Measurements from ENCODE around the gene NIF3L1. TPM values are rescaled to one million over a fixed set of nuclear protein-coding genes. Genes with fewer than 3 reads are reported as not detected.

NIF3L1 gene
- total and polyA plus RNA-seq, 10 of the 15 experiments (the other 5 are each of a cell fraction or from before 2014, with no cell fraction given) = 27.6 to 95.9 (median 53.8) TPM

DNA sequence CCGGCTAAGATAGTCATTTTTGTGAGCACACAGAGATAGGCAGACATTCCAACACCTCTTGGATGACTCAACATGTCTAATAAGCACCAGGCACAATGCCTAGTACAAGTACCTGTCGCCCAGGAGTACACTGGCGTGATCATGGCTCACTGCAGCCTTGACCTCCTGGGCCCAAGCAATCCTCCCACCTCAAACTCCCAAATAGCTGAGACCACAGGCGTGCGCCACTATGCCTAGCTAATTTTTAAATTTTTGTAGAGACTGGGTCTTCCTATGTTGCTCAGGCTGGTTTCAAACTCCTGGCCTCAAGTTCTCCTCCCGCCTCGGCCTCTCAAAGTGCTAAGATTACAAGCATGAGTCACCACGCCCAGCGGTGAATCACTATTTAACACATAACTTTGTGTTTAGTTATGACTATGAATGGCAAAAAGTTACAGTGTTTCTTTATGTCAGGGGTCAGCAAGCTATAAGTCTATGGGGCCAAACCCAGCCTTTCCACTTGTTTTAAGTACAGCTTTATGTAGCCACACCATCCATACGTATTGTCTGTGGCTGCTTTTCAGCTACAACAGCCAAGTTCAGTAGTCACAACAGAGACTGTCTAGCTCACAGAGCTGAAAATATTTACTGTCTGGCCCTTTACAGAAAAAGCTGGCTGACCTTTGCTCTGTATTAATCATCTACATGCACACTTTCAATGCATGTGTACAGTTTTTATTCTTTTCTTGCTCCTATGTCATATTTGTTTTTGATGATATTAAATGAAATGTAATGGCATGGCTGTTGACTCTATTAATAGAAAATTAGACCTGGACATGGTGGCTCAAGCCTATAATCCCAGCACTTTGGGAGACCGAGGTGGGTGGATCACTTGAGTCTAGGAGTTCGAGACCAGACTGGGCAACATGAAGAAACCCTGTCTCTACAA, 55.6 kb downstream of the NIF3L1 start:
- CTCF ChIA-PET = interaction anchor here (0.5 to 2.2 kb wide), 11 partner anchors 10 to 411 kb away, joined by 3 to 9 read pairs (median 3); partner anchors contain the start of gene ORC2
- peaks cover 1 to 6% of the 10 kb centered on the region in 2 experiments for H3K36me3 ChIP-seq (ENCODE audit: control insufficient read depth in 2 of 2, insufficient read depth in 2 of 2, low read length in 1 of 2)
- TF ChIP-seq, protein P1, sequence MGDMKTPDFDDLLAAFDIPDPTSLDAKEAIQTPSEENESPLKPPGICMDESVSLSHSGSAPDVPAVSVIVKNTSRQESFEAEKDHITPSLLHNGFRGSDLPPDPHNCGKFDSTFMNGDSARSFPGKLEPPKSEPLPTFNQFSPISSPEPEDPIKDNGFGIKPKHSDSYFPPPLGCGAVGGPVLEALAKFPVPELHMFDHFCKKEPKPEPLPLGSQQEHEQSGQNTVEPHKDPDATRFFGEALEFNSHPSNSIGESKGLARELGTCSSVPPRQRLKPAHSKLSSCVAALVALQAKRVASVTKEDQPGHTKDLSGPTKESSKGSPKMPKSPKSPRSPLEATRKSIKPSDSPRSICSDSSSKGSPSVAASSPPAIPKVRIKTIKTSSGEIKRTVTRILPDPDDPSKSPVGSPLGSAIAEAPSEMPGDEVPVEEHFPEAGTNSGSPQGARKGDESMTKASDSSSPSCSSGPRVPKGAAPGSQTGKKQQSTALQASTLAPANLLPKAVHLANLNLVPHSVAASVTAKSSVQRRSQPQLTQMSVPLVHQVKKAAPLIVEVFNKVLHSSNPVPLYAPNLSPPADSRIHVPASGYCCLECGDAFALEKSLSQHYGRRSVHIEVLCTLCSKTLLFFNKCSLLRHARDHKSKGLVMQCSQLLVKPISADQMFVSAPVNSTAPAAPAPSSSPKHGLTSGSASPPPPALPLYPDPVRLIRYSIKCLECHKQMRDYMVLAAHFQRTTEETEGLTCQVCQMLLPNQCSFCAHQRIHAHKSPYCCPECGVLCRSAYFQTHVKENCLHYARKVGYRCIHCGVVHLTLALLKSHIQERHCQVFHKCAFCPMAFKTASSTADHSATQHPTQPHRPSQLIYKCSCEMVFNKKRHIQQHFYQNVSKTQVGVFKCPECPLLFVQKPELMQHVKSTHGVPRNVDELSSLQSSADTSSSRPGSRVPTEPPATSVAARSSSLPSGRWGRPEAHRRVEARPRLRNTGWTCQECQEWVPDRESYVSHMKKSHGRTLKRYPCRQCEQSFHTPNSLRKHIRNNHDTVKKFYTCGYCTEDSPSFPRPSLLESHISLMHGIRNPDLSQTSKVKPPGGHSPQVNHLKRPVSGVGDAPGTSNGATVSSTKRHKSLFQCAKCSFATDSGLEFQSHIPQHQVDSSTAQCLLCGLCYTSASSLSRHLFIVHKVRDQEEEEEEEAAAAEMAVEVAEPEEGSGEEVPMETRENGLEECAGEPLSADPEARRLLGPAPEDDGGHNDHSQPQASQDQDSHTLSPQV (IDR thresholded peaks at IDR 0.05) = no peak
- TF ChIP-seq BCL11A (IDR thresholded peaks at IDR 0.05; ENCODE audit: low read depth, low read length) = no peak
- peak; percentile 62 for TF ChIP-seq JUNB (IDR thresholded peaks at IDR 0.05)
- TF ChIP-seq, protein P2, sequence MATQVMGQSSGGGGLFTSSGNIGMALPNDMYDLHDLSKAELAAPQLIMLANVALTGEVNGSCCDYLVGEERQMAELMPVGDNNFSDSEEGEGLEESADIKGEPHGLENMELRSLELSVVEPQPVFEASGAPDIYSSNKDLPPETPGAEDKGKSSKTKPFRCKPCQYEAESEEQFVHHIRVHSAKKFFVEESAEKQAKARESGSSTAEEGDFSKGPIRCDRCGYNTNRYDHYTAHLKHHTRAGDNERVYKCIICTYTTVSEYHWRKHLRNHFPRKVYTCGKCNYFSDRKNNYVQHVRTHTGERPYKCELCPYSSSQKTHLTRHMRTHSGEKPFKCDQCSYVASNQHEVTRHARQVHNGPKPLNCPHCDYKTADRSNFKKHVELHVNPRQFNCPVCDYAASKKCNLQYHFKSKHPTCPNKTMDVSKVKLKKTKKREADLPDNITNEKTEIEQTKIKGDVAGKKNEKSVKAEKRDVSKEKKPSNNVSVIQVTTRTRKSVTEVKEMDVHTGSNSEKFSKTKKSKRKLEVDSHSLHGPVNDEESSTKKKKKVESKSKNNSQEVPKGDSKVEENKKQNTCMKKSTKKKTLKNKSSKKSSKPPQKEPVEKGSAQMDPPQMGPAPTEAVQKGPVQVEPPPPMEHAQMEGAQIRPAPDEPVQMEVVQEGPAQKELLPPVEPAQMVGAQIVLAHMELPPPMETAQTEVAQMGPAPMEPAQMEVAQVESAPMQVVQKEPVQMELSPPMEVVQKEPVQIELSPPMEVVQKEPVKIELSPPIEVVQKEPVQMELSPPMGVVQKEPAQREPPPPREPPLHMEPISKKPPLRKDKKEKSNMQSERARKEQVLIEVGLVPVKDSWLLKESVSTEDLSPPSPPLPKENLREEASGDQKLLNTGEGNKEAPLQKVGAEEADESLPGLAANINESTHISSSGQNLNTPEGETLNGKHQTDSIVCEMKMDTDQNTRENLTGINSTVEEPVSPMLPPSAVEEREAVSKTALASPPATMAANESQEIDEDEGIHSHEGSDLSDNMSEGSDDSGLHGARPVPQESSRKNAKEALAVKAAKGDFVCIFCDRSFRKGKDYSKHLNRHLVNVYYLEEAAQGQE (IDR thresholded peaks at IDR 0.05; ENCODE audit: low read depth, low read length) = no peak
- TF ChIP-seq, protein P3, sequence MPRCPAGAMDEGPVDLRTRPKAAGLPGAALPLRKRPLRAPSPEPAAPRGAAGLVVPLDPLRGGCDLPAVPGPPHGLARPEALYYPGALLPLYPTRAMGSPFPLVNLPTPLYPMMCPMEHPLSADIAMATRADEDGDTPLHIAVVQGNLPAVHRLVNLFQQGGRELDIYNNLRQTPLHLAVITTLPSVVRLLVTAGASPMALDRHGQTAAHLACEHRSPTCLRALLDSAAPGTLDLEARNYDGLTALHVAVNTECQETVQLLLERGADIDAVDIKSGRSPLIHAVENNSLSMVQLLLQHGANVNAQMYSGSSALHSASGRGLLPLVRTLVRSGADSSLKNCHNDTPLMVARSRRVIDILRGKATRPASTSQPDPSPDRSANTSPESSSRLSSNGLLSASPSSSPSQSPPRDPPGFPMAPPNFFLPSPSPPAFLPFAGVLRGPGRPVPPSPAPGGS (IDR thresholded peaks at IDR 0.05; ENCODE audit: borderline replicate concordance, insufficient read depth, low read depth, low read length, poor library complexity, severe bottlenecking) = peak; percentile 22
- TF ChIP-seq NR2F1 (conservative IDR thresholded peaks at IDR 0.05) = 0 out of 2 replicates have a peak, but pooled peaks have one; percentile 15
- TF ChIP-seq, protein P4, sequence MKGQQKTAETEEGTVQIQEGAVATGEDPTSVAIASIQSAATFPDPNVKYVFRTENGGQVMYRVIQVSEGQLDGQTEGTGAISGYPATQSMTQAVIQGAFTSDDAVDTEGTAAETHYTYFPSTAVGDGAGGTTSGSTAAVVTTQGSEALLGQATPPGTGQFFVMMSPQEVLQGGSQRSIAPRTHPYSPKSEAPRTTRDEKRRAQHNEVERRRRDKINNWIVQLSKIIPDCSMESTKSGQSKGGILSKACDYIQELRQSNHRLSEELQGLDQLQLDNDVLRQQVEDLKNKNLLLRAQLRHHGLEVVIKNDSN (IDR thresholded peaks at IDR 0.05; ENCODE audit: borderline replicate concordance, extremely low read length, insufficient read depth, low read depth, low read length) = no peak

More for the DNA sequence above, 55.6 kb downstream of the NIF3L1 start:
- no peaks in the 10 kb centered on the region for H3K27me3 ChIP-seq (replicated peaks in 1 of 2; ENCODE audit: control insufficient read depth in 2 of 2, insufficient read depth in 2 of 2, low read length in 1 of 2)
- H3K9ac ChIP-seq (ENCODE audit: control insufficient read depth, insufficient read depth, low read length) = no peak overlapping the region
- no TSS peak for BruUV-seq (replicated peaks)
- FAIRE-seq (no peak), DNase-seq (ENCODE audit: low read depth, low spot score) (no peak), ATAC-seq (peak; percentile 55)
- H2AFZ ChIP-seq (ENCODE audit: control insufficient read depth, low read depth, low read length) = no peak overlapping the region
- no peaks in the 10 kb centered on the region for H3K4me1 ChIP-seq (ENCODE audit: control insufficient read depth, insufficient read depth, low read length)
- no peaks in the 10 kb centered on the region for H3K79me2 ChIP-seq (ENCODE audit: control insufficient read depth, insufficient read depth, low read length)
- WGBS (ENCODE audit: insufficient coverage, insufficient replicate concordance, low lambda C conversion rate, missing lambda C conversion rate) = 70% methylated on average over 12 of the region's 12 CpGs
- RAD21 ChIA-PET (ENCODE audit: unreplicated experiment) = interaction anchor here (1.0 to 1.9 kb wide), 3 partner anchors 19 to 123 kb away, joined by 3 to 8 read pairs (median 4); partner anchors contain the start of gene ORC2
- SMC1A ChIA-PET (ENCODE audit: uncharacterized antibody, unreplicated experiment) = interaction anchor here (0.9 to 2.9 kb wide), 8 partner anchors 9 to 814 kb away, joined by 3 to 7 read pairs (median 4); partner anchors contain the start of gene CASP10
- POLR2A ChIA-PET = interaction anchor here (0.6 to 2.1 kb wide), 3 partner anchors 15 to 158 kb away, joined by 4 to 11 read pairs (median 7); partner anchors contain the start of gene ORC2
- no peak overlapping the region for H3K27ac ChIP-seq (ENCODE audit: control insufficient read depth, insufficient read depth)
- no peaks in the 10 kb centered on the region for H4K20me1 ChIP-seq (ENCODE audit: control insufficient read depth, insufficient read depth)
- H3K4me3 ChIP-seq = no peak overlapping the region
- H3K4me2 ChIP-seq (ENCODE audit: control insufficient read depth, insufficient read depth) = no peak overlapping the region
- intact Hi-C loops (cut with micrococcal nuclease; ENCODE audit: unreplicated experiment) = no loop called here
- in situ Hi-C loops (cut with MboI) = no loop called here
- H3K9me3 ChIP-seq (replicated peaks; ENCODE audit: control insufficient read depth, insufficient read depth, low read length) = no peaks in the 10 kb centered on the region
